ENCODE measurements around the gene TRABD2B. TPM values are rescaled to one million over a fixed set of nuclear protein-coding genes. Genes with fewer than 3 reads are reported as not detected.

Gene TRABD2B
- polyA plus RNA-seq, 1 experiment: not detected

DNA sequence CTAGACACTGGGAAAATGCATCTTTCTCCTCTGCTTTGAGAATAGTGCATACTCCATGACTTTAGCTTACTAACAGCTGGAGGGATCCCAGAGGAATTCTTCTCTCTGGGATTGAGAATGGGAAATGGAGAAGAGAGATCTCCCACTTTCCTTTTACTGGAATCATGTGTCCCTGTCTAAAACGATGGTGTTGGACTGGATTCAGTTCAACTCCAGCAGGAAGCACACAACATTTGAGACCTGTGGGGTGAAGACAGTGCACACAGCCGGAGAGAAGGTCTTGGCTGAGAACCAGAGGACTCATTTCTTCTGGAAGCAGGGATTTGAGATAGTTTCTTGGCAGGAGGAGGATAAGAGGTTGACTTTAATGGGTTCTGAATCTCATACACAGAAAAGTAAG lies 58.7 kb downstream of the TRABD2B start:
- ChIA-PET POLR2A (no interaction called here), CTCF (no interaction called here)
- TF ChIP-seq CTCF (IDR thresholded peaks at IDR 0.05; ENCODE audit: low read depth, low read length): no peak
- no peaks in the 10 kb centered on the region for H3K9me3 ChIP-seq (ENCODE audit: control insufficient read depth, insufficient read depth, low read length)
- H3K27ac ChIP-seq (ENCODE audit: low read depth, low read length): no peak overlapping the region
- DNase-seq (ENCODE audit: low read depth, low spot score): no peak
- no peaks in the 10 kb centered on the region for H3K27me3 ChIP-seq (ENCODE audit: control insufficient read depth, insufficient read depth, low read length)
- H3K4me3 ChIP-seq (ENCODE audit: low read depth, low read length): no peak overlapping the region

- no peak for DNase-seq (ENCODE audit: low read depth, low spot score)
- no peak overlapping the region for H3K4me3 ChIP-seq (ENCODE audit: low read depth, low read length)
- CTCF ChIA-PET: no interaction called here
- no peaks in the 10 kb centered on the region for H3K9me3 ChIP-seq (ENCODE audit: control insufficient read depth, insufficient read depth, low read length)
- no peaks in the 10 kb centered on the region for H3K27me3 ChIP-seq (ENCODE audit: control insufficient read depth, insufficient read depth, low read length)
- TF ChIP-seq CTCF (IDR thresholded peaks at IDR 0.05; ENCODE audit: low read depth, low read length): no peak
- POLR2A ChIA-PET: no interaction called here
- no peak overlapping the region for H3K27ac ChIP-seq (ENCODE audit: low read depth, low read length)
Observed at GRCh38 chr1:47937586-47938254, 59.5 kb downstream of the TRABD2B start.

DNA sequence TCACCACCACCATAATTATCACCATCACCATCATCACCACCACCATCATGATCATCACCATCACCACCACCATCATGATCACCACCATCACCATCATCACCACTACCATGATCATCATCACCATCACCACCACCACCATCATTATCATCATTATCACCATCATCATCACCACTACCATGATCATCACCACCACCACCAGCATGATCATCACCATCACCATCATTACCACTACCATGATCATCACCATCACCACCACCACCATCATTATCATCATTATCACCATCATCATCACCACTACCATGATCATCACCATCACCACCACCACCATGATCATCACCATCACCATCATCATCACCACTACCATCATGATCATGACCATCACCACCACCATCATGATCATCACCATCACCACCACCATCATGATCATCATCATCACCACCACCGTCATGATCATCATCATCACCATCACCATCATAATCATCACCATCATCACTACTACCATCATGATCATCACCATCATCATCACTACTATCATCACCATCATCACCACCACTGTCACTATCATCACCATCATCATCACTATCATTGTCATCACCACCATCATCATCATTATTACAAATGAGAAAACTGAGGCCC lies 60.2 kb downstream of the TRABD2B start:
- no peak for TF ChIP-seq CTCF (IDR thresholded peaks at IDR 0.05; ENCODE audit: low read depth, low read length)
- no peak overlapping the region for H3K27ac ChIP-seq (ENCODE audit: low read depth, low read length)
- no peak for DNase-seq (ENCODE audit: low read depth, low spot score)
- ChIA-PET CTCF (no interaction called here), POLR2A (no interaction called here)
- no peak overlapping the region for H3K4me3 ChIP-seq (ENCODE audit: low read depth, low read length)
- H3K27me3 ChIP-seq (ENCODE audit: control insufficient read depth, insufficient read depth, low read length): no peaks in the 10 kb centered on the region
- H3K9me3 ChIP-seq (ENCODE audit: control insufficient read depth, insufficient read depth, low read length): no peaks in the 10 kb centered on the region

- ChIA-PET CTCF (no interaction called here), POLR2A (no interaction called here)
- Histone ChIP-seq H3K27ac (ENCODE audit: low read depth, low read length) (no peak overlapping the region), H3K9me3 (ENCODE audit: control insufficient read depth, insufficient read depth, low read length) (no peaks in the 10 kb centered on the region), H3K4me3 (ENCODE audit: low read depth, low read length) (no peak overlapping the region), H3K27me3 (ENCODE audit: control insufficient read depth, insufficient read depth, low read length) (no peaks in the 10 kb centered on the region)
- TF ChIP-seq CTCF (IDR thresholded peaks at IDR 0.05; ENCODE audit: low read depth, low read length): no peak
- DNase-seq (ENCODE audit: low read depth, low spot score): no peak
Observed at GRCh38 chr1:47935856-47936255, 61.3 kb downstream of the TRABD2B start.

DNA sequence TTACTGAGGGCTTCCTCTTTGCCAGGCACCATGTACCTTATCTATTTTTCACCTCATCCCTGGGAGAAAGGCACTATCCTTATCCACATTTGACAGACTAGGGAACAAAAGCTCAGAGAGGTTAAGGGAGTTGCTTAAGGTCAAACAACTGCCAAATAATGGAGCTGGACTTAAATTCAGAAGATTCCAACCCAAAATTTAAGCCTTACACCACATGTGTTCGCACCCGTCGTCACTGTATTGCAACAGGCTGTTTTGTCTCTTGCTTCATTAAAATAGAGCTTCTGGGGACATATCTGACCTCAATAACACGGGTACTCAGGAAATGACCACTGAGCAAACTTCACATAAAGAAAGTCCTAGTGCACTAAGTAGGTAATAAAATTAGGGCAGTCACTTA lies 62.0 kb downstream of the TRABD2B start:
- POLR2A ChIA-PET: no interaction called here
- no peak for TF ChIP-seq CTCF (IDR thresholded peaks at IDR 0.05; ENCODE audit: low read depth, low read length)
- Histone ChIP-seq H3K27me3 (ENCODE audit: control insufficient read depth, insufficient read depth, low read length) (no peaks in the 10 kb centered on the region), H3K4me3 (ENCODE audit: low read depth, low read length) (no peak overlapping the region), H3K9me3 (ENCODE audit: control insufficient read depth, insufficient read depth, low read length) (no peaks in the 10 kb centered on the region), H3K27ac (ENCODE audit: low read depth, low read length) (no peak overlapping the region)
- no peak for DNase-seq (ENCODE audit: low read depth, low spot score)
- CTCF ChIA-PET: no interaction called here

Measured in AG04450 (cell line).